Ishikawa (cell line): ENCODE results near the gene ATP1A4.

ENCODE experiments used
- CEBPB ChIP-seq: IDR thresholded peaks from 2 replicates; pipeline ENCODE4 v1.6.1; 2012
- MAX ChIP-seq: IDR thresholded peaks from 2 replicates; pipeline ENCODE4 v1.6.1; 2012
- NFIC ChIP-seq: IDR thresholded peaks from 2 replicates; pipeline ENCODE4 v1.6.1; 2012
- TAF1 ChIP-seq: IDR thresholded peaks from 2 replicates; pipeline ENCODE4 v1.6.1; 2012; ENCODE audit warnings: low read depth, mild to moderate bottlenecking
- TEAD4 ChIP-seq: IDR thresholded peaks from 2 replicates; pipeline ENCODE4 v1.6.1; 2012

- TF ChIP-seq CEBPB (no peak), MAX (no peak), NFIC (no peak), TAF1 (no peak), TEAD4 (no peak)
These were observed 73.9 kb downstream of the ATP1A4 start for GRCh38 chr1:160225345-160225744.
